ENCODE measurements around the gene AAMP.

The AAMP gene

DNA sequence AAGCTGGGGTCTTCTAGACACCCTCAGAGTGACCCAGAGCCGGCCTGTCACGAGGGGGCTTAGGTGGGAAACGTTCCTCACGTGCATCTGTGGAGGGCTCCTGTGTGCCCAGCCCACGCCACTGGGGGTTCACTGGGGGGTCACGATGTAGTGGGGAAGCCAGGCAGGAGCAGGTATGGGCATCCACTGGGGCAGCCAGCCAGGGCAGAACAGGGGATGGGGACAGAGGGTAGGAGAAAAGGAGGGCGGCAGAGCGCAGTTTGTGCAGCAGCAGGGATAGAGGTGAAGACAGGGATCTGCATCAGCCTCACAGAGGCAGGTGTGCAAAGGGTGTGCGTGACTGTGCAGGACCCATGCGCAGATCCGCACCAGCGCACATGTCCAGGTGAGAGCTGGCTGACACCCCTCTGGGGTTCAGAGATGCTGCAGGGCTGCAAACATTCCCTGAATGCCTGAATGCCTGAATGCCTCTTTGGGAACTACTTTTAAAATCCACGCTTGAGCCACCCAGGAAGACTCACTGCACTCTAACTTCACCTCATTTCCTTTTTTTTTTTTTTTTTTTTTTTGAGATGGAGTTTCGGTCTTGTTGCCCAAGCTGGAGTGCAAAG lies 10.4 kb upstream of the AAMP start:
- no peak for DNase-seq (ENCODE audit: low read depth)
- in situ Hi-C loops (cut with HindIII; ENCODE audit: low sequenced_read_pairs) = no loop called here
- TF ChIP-seq, protein P1, sequence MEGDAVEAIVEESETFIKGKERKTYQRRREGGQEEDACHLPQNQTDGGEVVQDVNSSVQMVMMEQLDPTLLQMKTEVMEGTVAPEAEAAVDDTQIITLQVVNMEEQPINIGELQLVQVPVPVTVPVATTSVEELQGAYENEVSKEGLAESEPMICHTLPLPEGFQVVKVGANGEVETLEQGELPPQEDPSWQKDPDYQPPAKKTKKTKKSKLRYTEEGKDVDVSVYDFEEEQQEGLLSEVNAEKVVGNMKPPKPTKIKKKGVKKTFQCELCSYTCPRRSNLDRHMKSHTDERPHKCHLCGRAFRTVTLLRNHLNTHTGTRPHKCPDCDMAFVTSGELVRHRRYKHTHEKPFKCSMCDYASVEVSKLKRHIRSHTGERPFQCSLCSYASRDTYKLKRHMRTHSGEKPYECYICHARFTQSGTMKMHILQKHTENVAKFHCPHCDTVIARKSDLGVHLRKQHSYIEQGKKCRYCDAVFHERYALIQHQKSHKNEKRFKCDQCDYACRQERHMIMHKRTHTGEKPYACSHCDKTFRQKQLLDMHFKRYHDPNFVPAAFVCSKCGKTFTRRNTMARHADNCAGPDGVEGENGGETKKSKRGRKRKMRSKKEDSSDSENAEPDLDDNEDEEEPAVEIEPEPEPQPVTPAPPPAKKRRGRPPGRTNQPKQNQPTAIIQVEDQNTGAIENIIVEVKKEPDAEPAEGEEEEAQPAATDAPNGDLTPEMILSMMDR (IDR thresholded peaks at IDR 0.05; ENCODE audit: low read depth, low read length, missing control alignments) = no peak
- no peak overlapping the region for H3K4me3 ChIP-seq (ENCODE audit: low read depth, low read length)

DNA sequence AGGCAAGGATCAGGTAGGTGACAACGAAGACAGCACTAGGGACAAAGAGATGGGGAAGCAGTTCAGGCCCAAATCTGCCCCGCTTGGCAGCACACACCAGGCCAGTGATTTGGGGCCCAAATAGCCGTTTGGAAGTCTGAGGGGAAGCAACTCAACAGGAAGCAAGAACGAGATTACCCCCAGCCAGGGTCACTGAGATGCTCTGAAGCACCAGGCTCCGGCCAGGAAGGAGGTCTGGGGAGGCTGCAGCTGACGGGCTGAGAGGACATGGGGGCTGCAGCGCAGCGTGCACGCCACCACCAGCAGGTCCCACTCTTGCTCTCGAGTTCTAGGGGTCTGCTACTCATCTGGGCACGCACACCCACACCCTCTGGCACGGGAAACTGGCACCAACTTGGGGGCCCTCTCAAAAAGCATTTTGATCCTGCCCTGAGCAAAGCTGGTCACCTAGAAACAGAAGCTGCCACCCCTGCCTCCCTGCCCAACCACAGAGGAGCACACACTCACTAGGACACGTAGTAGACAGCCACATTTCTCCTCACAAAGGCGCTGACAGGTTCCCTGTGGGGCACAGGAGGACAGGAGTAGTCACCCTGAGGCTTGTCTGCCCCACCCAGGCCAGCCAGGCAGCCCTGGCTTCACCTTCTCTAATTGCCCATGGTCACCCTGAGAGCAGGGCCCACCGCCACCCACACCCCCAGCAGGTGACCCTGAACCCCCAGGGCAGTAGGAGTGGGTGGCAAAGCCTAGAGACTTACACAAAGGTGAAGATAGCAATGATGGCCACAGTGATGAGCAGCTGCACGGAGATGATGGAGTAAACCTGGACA lies 8.8 kb upstream of the AAMP start:
- TF ChIP-seq, protein P1 (IDR thresholded peaks at IDR 0.05; ENCODE audit: low read depth, low read length, missing control alignments) = no peak

DNA sequence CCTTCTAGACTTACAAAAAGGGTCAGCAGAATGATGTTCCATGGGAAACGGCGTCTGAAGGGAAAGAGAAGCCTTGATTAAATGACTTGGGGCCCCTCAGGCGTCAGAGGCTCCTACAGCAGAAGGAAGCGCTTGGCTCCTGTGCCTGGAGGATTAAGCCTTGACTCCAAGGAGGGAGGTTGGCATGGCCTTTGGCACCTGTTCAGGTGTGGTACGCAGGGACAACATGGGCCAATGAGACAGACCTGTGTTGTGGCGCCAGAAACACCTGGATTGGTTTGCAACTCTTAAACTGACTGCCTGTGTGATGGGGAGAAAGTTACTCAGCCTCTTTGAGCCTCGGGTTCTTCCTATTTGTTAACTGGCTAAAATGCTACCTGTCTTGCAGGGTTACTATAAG lies 8.0 kb upstream of the AAMP start:
- no peak overlapping the region for H3K4me3 ChIP-seq (ENCODE audit: low read depth, low read length)
- no peak for DNase-seq (ENCODE audit: low read depth)
- in situ Hi-C loops (cut with HindIII; ENCODE audit: low sequenced_read_pairs) = no loop called here
- TF ChIP-seq, protein P1 (IDR thresholded peaks at IDR 0.05; ENCODE audit: low read depth, low read length, missing control alignments) = no peak

More for the DNA sequence above, 8.8 kb upstream of the AAMP start:
- H3K4me3 ChIP-seq (ENCODE audit: low read depth, low read length) = no peak overlapping the region
- no peak for DNase-seq (ENCODE audit: low read depth)
- in situ Hi-C loops (cut with HindIII; ENCODE audit: low sequenced_read_pairs) = no loop called here

DNA sequence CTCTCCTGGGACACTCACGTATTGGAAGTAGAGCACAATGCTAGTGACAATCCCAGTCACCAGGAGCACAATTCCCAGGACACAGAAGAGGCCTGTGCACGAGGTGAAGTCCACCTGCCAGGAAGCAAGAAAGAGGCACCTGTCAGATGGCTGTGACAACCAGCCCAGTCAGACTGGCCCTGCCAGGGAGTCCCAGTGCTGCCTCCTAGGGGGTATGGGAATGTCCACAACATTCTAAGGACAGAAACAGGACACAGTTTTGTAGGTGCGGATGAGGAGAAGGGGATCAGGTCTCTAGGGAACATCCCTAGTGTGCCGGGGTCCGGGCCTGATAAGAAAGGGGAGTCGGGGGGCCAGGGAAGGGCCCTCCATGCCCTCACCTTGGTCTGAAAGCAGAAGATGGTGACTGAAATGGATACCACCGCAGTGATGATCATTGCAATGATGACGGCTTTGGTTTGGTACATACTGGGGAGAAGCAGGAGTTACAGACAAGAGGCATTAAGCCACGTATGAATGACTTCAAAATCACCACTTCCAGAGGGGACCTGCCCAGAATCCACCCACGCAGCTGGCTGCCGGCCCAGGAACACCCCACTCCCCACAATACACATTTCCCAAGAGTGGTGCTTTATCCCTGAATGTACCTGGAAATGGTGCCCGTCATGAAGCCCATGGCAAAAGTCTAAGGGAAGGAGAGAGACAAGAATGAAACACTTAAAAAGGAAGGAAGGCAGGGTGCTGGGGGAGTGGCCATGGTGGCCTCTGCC lies 7.2 kb upstream of the AAMP start:
- TF ChIP-seq, protein P1 (IDR thresholded peaks at IDR 0.05; ENCODE audit: low read depth, low read length, missing control alignments) = no peak
- in situ Hi-C loops (cut with HindIII; ENCODE audit: low sequenced_read_pairs) = no loop called here
- no peak for DNase-seq (ENCODE audit: low read depth)
- no peak overlapping the region for H3K4me3 ChIP-seq (ENCODE audit: low read depth, low read length)

DNA sequence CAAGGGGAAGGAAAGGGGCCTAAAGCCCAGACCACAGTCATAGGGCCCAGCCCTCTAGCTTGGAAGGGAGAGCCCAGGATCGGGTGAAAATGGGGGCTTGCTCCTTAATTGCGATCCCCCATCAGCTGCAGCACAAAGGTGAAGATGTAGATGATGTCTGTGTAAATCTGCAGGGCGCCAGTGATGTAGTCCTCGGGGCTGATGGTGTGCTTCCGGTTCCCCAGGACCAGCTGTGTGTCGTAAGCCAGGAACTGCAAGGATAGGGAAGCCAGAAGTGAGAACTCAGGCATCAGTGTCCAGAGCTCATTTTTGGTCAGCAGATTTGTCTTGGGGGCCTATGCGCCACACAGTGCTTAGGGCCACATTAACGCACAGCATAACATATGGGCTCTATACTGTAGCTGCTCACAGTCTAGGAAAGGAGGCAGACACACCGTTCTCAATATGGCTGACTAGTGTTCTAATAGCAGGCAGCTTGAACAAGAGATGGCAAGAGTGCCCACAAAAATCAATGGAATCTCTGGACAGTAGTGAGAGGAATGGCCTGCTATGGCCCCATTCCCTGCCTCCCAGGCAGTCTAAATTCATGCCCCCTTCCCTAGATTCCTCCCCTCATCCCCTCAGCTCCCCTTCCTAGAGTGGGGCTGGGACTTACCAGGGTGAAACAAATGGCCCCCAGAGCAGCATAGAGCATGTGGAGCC lies 5.6 kb upstream of the AAMP start:
- TF ChIP-seq, protein P1 (IDR thresholded peaks at IDR 0.05; ENCODE audit: low read depth, low read length, missing control alignments) = no peak
- in situ Hi-C loops (cut with HindIII; ENCODE audit: low sequenced_read_pairs) = no loop called here
- H3K4me3 ChIP-seq (ENCODE audit: low read depth, low read length) = no peak overlapping the region
- no peak for DNase-seq (ENCODE audit: low read depth)

DNA sequence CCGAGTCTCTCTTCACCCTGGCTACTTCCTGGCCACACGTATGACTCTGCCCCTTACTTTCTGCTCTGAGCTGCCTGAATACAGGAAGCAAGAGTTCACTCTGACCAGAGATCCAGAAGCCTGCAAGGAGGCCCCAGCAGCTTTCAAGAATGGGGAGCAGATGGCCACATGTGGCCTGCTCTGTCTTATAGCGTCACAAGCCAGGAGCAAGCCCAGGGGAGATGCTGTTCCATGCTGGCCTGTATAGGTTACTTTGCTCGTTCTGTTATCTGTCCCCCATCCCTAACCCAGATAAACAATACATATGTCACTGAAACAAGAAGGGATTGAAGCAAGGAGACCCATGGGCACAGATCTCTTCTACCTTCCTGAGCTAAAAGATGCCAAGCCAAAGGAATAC lies 4.6 kb upstream of the AAMP start:
- no peak for DNase-seq (ENCODE audit: low read depth)
- no peak overlapping the region for H3K4me3 ChIP-seq (ENCODE audit: low read depth, low read length)
- in situ Hi-C loops (cut with HindIII; ENCODE audit: low sequenced_read_pairs) = no loop called here
- TF ChIP-seq, protein P1 (IDR thresholded peaks at IDR 0.05; ENCODE audit: low read depth, low read length, missing control alignments) = no peak

Measured in astrocyte of the cerebellum (primary cell).